ENCODE data around the gene CADM1. TPM values are rescaled to one million over a fixed set of nuclear protein-coding genes. Genes with fewer than 3 reads are reported as not detected.

CADM1 gene
- total and polyA plus RNA-seq, 2 donors (not counting 3 experiments of a cell fraction or from before 2014, with no cell fraction given): 0.52 to 2.6 TPM

GRCh38 chr11:115241899-115242298 is 262.3 kb downstream of the CADM1 start:
- no peak overlapping the region for H2AFZ ChIP-seq (ENCODE audit: low read depth, low read length)
- ChIA-PET CTCF (no interaction called here), POLR2A (no interaction called here)
- no peak overlapping the region for H3K27ac ChIP-seq (ENCODE audit: insufficient read depth, low read depth, low read length)
- intact Hi-C loops (cut with micrococcal nuclease) (no loop called here), dilution Hi-C loops (cut with MboI; ENCODE audit: extremely low pct_ligation_motif_present, low sequenced_read_pairs) (no loop called here)
- DNase-seq (ENCODE audit: low read depth, low spot score) (no peak), FAIRE-seq (no peak)
- BruUV-seq (replicated peaks): no TSS peak
- no peaks in the 10 kb centered on the region for H3K27me3 ChIP-seq (ENCODE audit: control insufficient read depth in 2 of 2, insufficient read depth in 2 of 2, low read length in 2 of 2)
- no peak overlapping the region for H3K9ac ChIP-seq (replicated peaks; ENCODE audit: extremely low read depth, insufficient read depth, low read length)
- H3K9me3 ChIP-seq (replicated peaks; ENCODE audit: control insufficient read depth, insufficient read depth, low read length): no peaks in the 10 kb centered on the region
- no peak overlapping the region for H3K4me3 ChIP-seq (replicated peaks in 1 of 3; ENCODE audit: insufficient read depth in 1 of 3, low read depth in 1 of 3, low read length in 3 of 3)
- TF ChIP-seq FOS (IDR thresholded peaks at IDR 0.05; ENCODE audit: borderline replicate concordance, insufficient read depth, low read length): no peak
- no peaks in the 10 kb centered on the region for H3K36me3 ChIP-seq (ENCODE audit: control insufficient read depth in 2 of 2, extremely low read depth in 1 of 2, insufficient read depth in 2 of 2, low read length in 2 of 2)
- H3K4me1 ChIP-seq (ENCODE audit: control insufficient read depth, extremely low read depth, insufficient read depth, low read length): no peaks in the 10 kb centered on the region
- H3K9me1 ChIP-seq (replicated peaks; ENCODE audit: control insufficient read depth, extremely low read depth, insufficient read depth, low read length): no peaks in the 10 kb centered on the region
- no peak overlapping the region for H3K4me2 ChIP-seq (ENCODE audit: insufficient read depth, low read length)
- no peaks in the 10 kb centered on the region for H3K79me2 ChIP-seq (ENCODE audit: control insufficient read depth, insufficient read depth, low read length)
- no peaks in the 10 kb centered on the region for H4K20me1 ChIP-seq (replicated peaks; ENCODE audit: control insufficient read depth, extremely low read depth, insufficient read depth, low read length)

DNA sequence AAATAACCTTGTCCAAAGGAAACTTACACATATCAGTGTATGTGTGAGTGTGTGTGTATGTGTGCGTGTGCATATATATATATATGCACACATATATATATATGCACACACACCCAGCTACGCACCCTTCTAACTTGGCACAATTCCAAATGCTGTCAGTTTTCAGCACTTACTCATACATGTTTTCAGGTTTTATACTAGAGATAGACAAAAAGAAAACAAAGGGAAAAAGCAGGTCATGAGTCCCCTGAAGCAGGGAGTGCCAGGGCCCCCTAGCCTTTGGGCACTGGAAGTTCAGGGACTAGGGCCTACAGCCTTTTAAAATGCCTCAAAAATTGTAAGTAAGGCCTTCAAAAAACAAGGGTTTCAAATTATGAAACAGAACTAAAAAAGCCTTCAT is 265.4 kb downstream of the CADM1 start:
- CTCF ChIA-PET: no interaction called here
- intact Hi-C loops (cut with micrococcal nuclease): no loop called here

More for the DNA sequence above, 265.4 kb downstream of the CADM1 start:
- Histone ChIP-seq H3K9me1 (replicated peaks; ENCODE audit: control insufficient read depth, extremely low read depth, insufficient read depth, low read length) (no peaks in the 10 kb centered on the region), H3K9me3 (replicated peaks; ENCODE audit: control insufficient read depth, insufficient read depth, low read length) (no peaks in the 10 kb centered on the region), H3K79me2 (ENCODE audit: control insufficient read depth, insufficient read depth, low read length) (no peaks in the 10 kb centered on the region), H3K4me1 (ENCODE audit: control insufficient read depth, extremely low read depth, insufficient read depth, low read length) (no peaks in the 10 kb centered on the region), H3K4me3 (replicated peaks in 1 of 3; ENCODE audit: insufficient read depth in 1 of 3, low read depth in 1 of 3, low read length in 3 of 3) (no peak overlapping the region), H3K9ac (replicated peaks; ENCODE audit: extremely low read depth, insufficient read depth, low read length) (no peak overlapping the region), H2AFZ (ENCODE audit: low read depth, low read length) (no peak overlapping the region), H3K36me3 (ENCODE audit: control insufficient read depth in 2 of 2, extremely low read depth in 1 of 2, insufficient read depth in 2 of 2, low read length in 2 of 2) (no peaks in the 10 kb centered on the region), H3K27me3 (ENCODE audit: control insufficient read depth in 2 of 2, insufficient read depth in 2 of 2, low read length in 2 of 2) (no peaks in the 10 kb centered on the region), H4K20me1 (replicated peaks; ENCODE audit: control insufficient read depth, extremely low read depth, insufficient read depth, low read length) (no peaks in the 10 kb centered on the region), H3K27ac (ENCODE audit: insufficient read depth, low read depth, low read length) (no peak overlapping the region), H3K4me2 (ENCODE audit: insufficient read depth, low read length) (no peak overlapping the region)
- FAIRE-seq: no peak
- dilution Hi-C loops (cut with MboI; ENCODE audit: extremely low pct_ligation_motif_present, low sequenced_read_pairs): no loop called here
- no TSS peak for BruUV-seq (replicated peaks)
- DNase-seq (ENCODE audit: low read depth, low spot score): no peak
- TF ChIP-seq FOS (IDR thresholded peaks at IDR 0.05; ENCODE audit: borderline replicate concordance, insufficient read depth, low read length) (no peak), MYC (IDR thresholded peaks at IDR 0.05; ENCODE audit: low read depth, low read length) (no peak), POLR2A (IDR thresholded peaks at IDR 0.05; ENCODE audit: low read depth, low read length) (no peak), POLR2AphosphoS5 (IDR thresholded peaks at IDR 0.05; ENCODE audit: insufficient read depth, low read depth, low read length) (no peak), JUN (IDR thresholded peaks at IDR 0.05; ENCODE audit: borderline replicate concordance, insufficient read depth, insufficient read length, low read depth) (no peak), EZH2 (IDR thresholded peaks at IDR 0.05; ENCODE audit: borderline replicate concordance, low read depth, low read length, severe bottlenecking) (no peak), GATA2 (IDR thresholded peaks at IDR 0.05; ENCODE audit: insufficient read depth, insufficient read length, low read depth, low read length) (no peak)
- TF ChIP-seq, protein P1, sequence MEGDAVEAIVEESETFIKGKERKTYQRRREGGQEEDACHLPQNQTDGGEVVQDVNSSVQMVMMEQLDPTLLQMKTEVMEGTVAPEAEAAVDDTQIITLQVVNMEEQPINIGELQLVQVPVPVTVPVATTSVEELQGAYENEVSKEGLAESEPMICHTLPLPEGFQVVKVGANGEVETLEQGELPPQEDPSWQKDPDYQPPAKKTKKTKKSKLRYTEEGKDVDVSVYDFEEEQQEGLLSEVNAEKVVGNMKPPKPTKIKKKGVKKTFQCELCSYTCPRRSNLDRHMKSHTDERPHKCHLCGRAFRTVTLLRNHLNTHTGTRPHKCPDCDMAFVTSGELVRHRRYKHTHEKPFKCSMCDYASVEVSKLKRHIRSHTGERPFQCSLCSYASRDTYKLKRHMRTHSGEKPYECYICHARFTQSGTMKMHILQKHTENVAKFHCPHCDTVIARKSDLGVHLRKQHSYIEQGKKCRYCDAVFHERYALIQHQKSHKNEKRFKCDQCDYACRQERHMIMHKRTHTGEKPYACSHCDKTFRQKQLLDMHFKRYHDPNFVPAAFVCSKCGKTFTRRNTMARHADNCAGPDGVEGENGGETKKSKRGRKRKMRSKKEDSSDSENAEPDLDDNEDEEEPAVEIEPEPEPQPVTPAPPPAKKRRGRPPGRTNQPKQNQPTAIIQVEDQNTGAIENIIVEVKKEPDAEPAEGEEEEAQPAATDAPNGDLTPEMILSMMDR (IDR thresholded peaks at IDR 0.05; ENCODE audit: extremely low read depth in 1 of 2, insufficient read depth in 1 of 2, low read depth in 1 of 2, low read length in 2 of 2): no peak
- TF ChIP-seq, protein P2, sequence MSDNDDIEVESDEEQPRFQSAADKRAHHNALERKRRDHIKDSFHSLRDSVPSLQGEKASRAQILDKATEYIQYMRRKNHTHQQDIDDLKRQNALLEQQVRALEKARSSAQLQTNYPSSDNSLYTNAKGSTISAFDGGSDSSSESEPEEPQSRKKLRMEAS (IDR thresholded peaks at IDR 0.05; ENCODE audit: insufficient read depth, insufficient read length): no peak
- POLR2A ChIA-PET: no interaction called here
